Natural killer cell (primary cell): ENCODE results near the gene ZC3HAV1. TPM values are rescaled to one million over a fixed set of nuclear protein-coding genes. Genes with fewer than 3 reads are reported as not detected.

Source experiments
- ATAC-seq, 3 donors: fragments of 150-1000 bp in 2 of 3; fragments of 200-7000 bp in 1 of 3; cut with Tn5 transposase; 1 replicate in 1 of 3; 2 replicates in 2 of 3; pipeline ENCODE4 v1.10.0; 2021; ENCODE audit warnings: mild to moderate bottlenecking in 2 of 3, moderate library complexity in 2 of 3
- DNase-seq, 2 donors: peaks; one replicate each; pipeline versions ENCODE4 v3.0.0 to v3.0.0-alpha.2; 2013 to 2021; ENCODE audit warnings: mixed read lengths in 1 of 2
- H3K27ac ChIP-seq: one replicate; pipeline ENCODE4 v1.5.1; 2013; ENCODE audit warnings: mild to moderate bottlenecking, low read length
- H3K27me3 ChIP-seq: one replicate; pipeline ENCODE4 v1.6.1; 2013; ENCODE audit warnings: low read length; ENCODE audit not compliant: control insufficient read depth, insufficient read depth
- H3K36me3 ChIP-seq: one replicate; pipeline ENCODE4 v1.6.1; 2013; ENCODE audit warnings: low read length; ENCODE audit not compliant: control insufficient read depth, insufficient read depth
- H3K4me1 ChIP-seq: one replicate; pipeline ENCODE4 v1.6.1; 2013; ENCODE audit warnings: low read length; ENCODE audit not compliant: control insufficient read depth, insufficient read depth
- H3K4me3 ChIP-seq: one replicate; pipeline ENCODE4 v1.5.1; 2013; ENCODE audit warnings: low read length
- H3K9me3 ChIP-seq: one replicate; pipeline ENCODE4 v1.6.1; 2013; ENCODE audit warnings: low read length; ENCODE audit not compliant: control insufficient read depth, insufficient read depth
- H3K27ac Mint-ChIP-seq, 2 donors: one replicate each; pipeline ENCODE4 v1.8.0; 2022; ENCODE audit warnings: mild to moderate bottlenecking in 2 of 2, mixed read lengths in 2 of 2, moderate library complexity in 1 of 2
- H3K27me3 Mint-ChIP-seq, 2 donors: one replicate each; pipeline ENCODE4 v1.8.0; 2022; ENCODE audit warnings: low read depth in 2 of 2, mixed read lengths in 2 of 2
- H3K36me3 Mint-ChIP-seq: one replicate; pipeline ENCODE4 v1.8.0; 2022; ENCODE audit warnings: mixed read lengths
- H3K4me1 Mint-ChIP-seq, 2 donors: one replicate each; pipeline ENCODE4 v1.8.0; 2022; ENCODE audit warnings: mixed read lengths in 2 of 2
- H3K4me3 Mint-ChIP-seq: one replicate; pipeline ENCODE4 v1.8.0; 2022; ENCODE audit warnings: mild to moderate bottlenecking, moderate library complexity, mixed read lengths
- H3K9me3 Mint-ChIP-seq, 2 donors: one replicate each; pipeline ENCODE4 v1.8.0; 2022; ENCODE audit warnings: mixed read lengths in 2 of 2
- CTCF ChIP-seq: fragments of 200-600 bp; IDR thresholded peaks from one replicate; pipeline ENCODE4 v1.8.0; 2022; ENCODE audit warnings: antibody characterized with exemption
- WGBS: methylation state at CpG from one replicate; pipeline ENCODE4 v1.1.7; 2013; ENCODE audit warnings: missing lambda C conversion rate; ENCODE audit not compliant: insufficient coverage; 5-methylcytosine and 5-hydroxymethylcytosine counted together
- intact Hi-C: fragments of 100-400 bp; cut with micrococcal nuclease; formaldehyde crosslinking; loops from one replicate; pipeline ENCODE4 v1.14.2; 2022
- total RNA-seq, 4 donors: library from RNA; stranded (reverse); fragments of 120-200 nt in 1 of 4; gene quantifications; one replicate each; pipeline versions ENCODE4 v1.2.3 to v1.2.4, GENCODE V29; 2013 to 2022

Gene ZC3HAV1
- total RNA-seq, 3 donors from 2014 or later (not counting 1 experiment from before 2014, with no cell fraction given): 129 to 153 (median 137) TPM

- Mint-ChIP-seq H3K4me1 (peaks cover under 1 to 2% of the 10 kb centered on the region in 2 donors), H3K27ac (no peak overlapping the region), H3K27me3 (peaks cover 3 to 7% of the 10 kb centered on the region in 2 donors), H3K4me3 (no peak overlapping the region), H3K36me3 (no peaks in the 10 kb centered on the region), H3K9me3 (no peaks in the 10 kb centered on the region)
- WGBS: 69% methylated on average over 2 of the region's 4 CpGs
- Histone ChIP-seq H3K4me3 (no peak overlapping the region), H3K4me1 (peaks cover 6% of the 10 kb centered on the region), H3K9me3 (no peaks in the 10 kb centered on the region), H3K36me3 (no peaks in the 10 kb centered on the region), H3K27ac (no peak overlapping the region), H3K27me3 (no peaks in the 10 kb centered on the region)
- no peak for TF ChIP-seq CTCF
- ATAC-seq (no peak), DNase-seq (no peak)
- intact Hi-C loops: no loop called here
Measured at GRCh38 chr7:139124084-139124914, 14.8 kb upstream of the ZC3HAV1 start.

DNA sequence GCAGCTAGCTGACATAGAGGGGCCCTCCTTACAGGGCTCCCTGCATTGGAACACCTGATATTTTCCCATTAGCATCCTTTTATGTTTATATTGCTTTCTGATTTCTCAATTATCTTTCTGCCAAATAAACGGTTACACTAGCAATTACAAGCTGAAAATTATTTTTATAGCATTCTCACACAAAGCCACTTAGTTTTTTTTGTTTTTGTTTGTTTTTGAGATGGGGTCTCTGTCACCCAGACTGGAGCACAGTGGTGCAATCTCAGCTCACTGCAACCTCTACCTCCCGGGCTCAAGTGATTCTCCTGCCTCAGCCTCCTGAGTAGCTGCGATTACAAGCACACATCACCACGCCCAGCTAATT lies 9.9 kb upstream of the ZC3HAV1 start:
- Mint-ChIP-seq H3K27me3 (no peaks in the 10 kb centered on the region), H3K36me3 (no peaks in the 10 kb centered on the region), H3K4me3 (no peak overlapping the region), H3K4me1 (peaks cover 6 to 14% of the 10 kb centered on the region in 2 donors), H3K9me3 (no peaks in the 10 kb centered on the region), H3K27ac (peak overlapping the region; percentile 34 to 74)
- H3K27me3 ChIP-seq: no peaks in the 10 kb centered on the region
- 100% methylated on average over 1 of the region's 4 CpGs for WGBS
- H3K36me3 ChIP-seq: no peaks in the 10 kb centered on the region
- TF ChIP-seq CTCF: no peak
- H3K4me1 ChIP-seq: peaks cover 8% of the 10 kb centered on the region
- no peaks in the 10 kb centered on the region for H3K9me3 ChIP-seq
- DNase-seq: no peak
- H3K27ac ChIP-seq: peak overlapping the region; percentile 26
- intact Hi-C loops: no loop called here
- no peak for ATAC-seq
- H3K4me3 ChIP-seq: no peak overlapping the region

GRCh38 chr7:139118805-139119485 lies 9.4 kb upstream of the ZC3HAV1 start:
- H3K9me3 ChIP-seq: no peaks in the 10 kb centered on the region
- WGBS: 43% methylated on average over 7 of the region's 7 CpGs
- no peaks in the 10 kb centered on the region for H3K27me3 ChIP-seq
- H3K9me3 Mint-ChIP-seq: no peaks in the 10 kb centered on the region
- H3K27ac ChIP-seq: peak overlapping the region; percentile 26
- H3K27me3 Mint-ChIP-seq: no peaks in the 10 kb centered on the region
- intact Hi-C loops: no loop called here
- peaks cover 6 to 14% of the 10 kb centered on the region in 2 donors for H3K4me1 Mint-ChIP-seq
- no peak overlapping the region for H3K4me3 ChIP-seq
- H3K36me3 Mint-ChIP-seq: no peaks in the 10 kb centered on the region
- DNase-seq (peak in 1 of 2 donors; percentile 41), ATAC-seq (peak; percentile 60 to 77 (median 75))
- no peaks in the 10 kb centered on the region for H3K36me3 ChIP-seq
- no peak overlapping the region for H3K4me3 Mint-ChIP-seq
- TF ChIP-seq CTCF: no peak
- H3K27ac Mint-ChIP-seq: peak overlapping the region; percentile 34 to 74
- H3K4me1 ChIP-seq: peaks cover 8% of the 10 kb centered on the region
